ENCODE results near the gene RUVBL2. TPM values are rescaled to one million over a fixed set of nuclear protein-coding genes. Genes with fewer than 3 reads are reported as not detected.
A peak's percentile ranks its signal among the peaks of the same experiment; 100 is the strongest.

RUVBL2 gene
- total RNA-seq, 1 donor from 2014 or later, result 174 TPM

DNA sequence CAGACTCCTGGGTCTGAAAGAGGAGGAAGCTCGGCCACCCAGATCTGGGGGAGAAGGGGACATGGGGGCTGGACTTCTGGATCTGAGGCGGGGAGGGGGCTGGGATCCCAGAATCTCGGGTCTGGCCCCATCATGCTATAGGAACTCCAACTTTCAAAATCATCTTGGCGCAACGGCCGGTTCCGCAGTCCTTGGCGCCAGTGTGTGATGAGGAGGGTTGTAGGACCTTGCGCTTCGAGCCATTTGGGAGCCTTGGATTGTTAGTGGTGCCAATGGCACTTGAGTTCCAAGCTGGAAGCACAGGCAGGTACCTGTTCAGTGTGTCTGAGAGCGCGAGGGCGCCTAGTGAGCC is 324 bp downstream of the RUVBL2 start:
- TF ChIP-seq, protein P1, sequence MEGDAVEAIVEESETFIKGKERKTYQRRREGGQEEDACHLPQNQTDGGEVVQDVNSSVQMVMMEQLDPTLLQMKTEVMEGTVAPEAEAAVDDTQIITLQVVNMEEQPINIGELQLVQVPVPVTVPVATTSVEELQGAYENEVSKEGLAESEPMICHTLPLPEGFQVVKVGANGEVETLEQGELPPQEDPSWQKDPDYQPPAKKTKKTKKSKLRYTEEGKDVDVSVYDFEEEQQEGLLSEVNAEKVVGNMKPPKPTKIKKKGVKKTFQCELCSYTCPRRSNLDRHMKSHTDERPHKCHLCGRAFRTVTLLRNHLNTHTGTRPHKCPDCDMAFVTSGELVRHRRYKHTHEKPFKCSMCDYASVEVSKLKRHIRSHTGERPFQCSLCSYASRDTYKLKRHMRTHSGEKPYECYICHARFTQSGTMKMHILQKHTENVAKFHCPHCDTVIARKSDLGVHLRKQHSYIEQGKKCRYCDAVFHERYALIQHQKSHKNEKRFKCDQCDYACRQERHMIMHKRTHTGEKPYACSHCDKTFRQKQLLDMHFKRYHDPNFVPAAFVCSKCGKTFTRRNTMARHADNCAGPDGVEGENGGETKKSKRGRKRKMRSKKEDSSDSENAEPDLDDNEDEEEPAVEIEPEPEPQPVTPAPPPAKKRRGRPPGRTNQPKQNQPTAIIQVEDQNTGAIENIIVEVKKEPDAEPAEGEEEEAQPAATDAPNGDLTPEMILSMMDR (IDR thresholded peaks at IDR 0.05; ENCODE audit: insufficient read depth, low read length, poor library complexity, severe bottlenecking), result no peak
- Histone ChIP-seq H3K27me3 (ENCODE audit: control insufficient read depth, insufficient read depth, low read length) (no peaks in the 10 kb centered on the region), H3K4me3 (ENCODE audit: low read depth, low read length) (peak overlapping the region; percentile 81), H3K36me3 (ENCODE audit: control insufficient read depth, insufficient read depth, low read length) (no peaks in the 10 kb centered on the region)
- DNase-seq (ENCODE audit: low read depth), result no peak

DNA sequence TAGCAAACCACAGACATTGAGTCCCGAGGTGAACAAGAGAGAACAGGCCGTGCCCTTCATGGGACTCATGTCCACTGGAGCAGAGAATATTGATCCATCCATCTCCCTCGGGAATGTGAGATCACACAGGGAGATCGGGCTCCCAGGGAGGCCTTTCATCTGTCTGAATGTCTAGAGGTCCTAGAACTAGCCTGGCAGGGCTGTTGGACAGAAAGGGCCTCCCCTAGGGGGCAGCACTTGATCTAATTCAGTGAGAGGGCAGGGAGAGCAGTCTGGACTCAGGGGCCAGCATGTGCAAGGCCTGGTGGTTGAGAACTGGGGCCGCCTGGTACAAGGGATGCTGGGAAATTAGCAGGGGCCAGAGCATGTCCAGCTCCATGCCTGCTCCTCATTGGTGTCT is 4.3 kb downstream of the RUVBL2 start:
- DNase-seq (ENCODE audit: low read depth), result no peak
- no peaks in the 10 kb centered on the region for H3K27me3 ChIP-seq (ENCODE audit: control insufficient read depth, insufficient read depth, low read length)
- no peaks in the 10 kb centered on the region for H3K36me3 ChIP-seq (ENCODE audit: control insufficient read depth, insufficient read depth, low read length)
- no peak overlapping the region for H3K4me3 ChIP-seq (ENCODE audit: low read depth, low read length)
- TF ChIP-seq, protein P1 (IDR thresholded peaks at IDR 0.05; ENCODE audit: insufficient read depth, low read length, poor library complexity, severe bottlenecking), result peak; percentile 66

DNA sequence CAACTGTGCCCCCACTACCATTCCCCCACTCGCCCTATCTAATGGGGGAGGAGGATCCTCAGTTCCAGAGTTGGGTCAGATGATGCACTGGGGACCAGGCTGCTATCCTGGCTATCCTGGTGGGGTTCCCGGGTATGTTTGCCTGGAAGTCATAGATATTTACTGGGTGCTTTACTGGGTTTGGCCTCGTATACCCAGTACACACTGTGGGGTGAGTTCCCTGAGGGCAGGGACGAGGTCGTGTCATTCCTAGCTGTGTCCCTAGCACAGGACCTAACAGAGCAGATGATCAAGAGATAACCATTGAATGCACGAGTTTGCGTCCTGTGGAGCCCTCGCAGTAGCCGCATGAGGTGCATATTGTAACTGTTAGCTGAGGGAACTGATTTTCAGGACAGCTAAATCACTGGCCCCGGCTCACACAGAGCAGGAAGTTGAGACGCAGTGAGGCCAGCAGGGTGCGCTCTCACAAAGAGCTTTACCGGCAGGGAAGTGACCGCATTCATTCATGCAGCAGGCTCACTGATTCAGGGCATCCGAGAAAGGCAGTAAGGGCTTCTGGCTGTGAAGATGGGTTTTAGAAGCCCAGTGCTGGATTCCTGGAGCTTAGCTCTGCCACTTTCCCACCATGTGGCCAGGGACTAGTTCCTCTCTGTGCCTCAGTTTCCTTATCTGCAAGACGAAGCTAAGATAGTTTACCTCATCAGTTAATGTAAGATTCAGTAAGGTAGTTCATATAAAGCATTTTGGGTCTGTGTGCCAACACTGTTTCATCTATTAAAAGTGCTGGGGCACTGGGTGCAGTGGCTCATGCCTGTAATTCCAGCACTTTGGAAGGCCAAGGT is 6.0 kb downstream of the RUVBL2 start:
- no peaks in the 10 kb centered on the region for H3K27me3 ChIP-seq (ENCODE audit: control insufficient read depth, insufficient read depth, low read length)
- no peaks in the 10 kb centered on the region for H3K36me3 ChIP-seq (ENCODE audit: control insufficient read depth, insufficient read depth, low read length)
- H3K4me3 ChIP-seq (ENCODE audit: low read depth, low read length), result no peak overlapping the region
- DNase-seq (ENCODE audit: low read depth), result no peak
- TF ChIP-seq, protein P1 (IDR thresholded peaks at IDR 0.05; ENCODE audit: insufficient read depth, low read length, poor library complexity, severe bottlenecking), result peak; percentile 85

DNA sequence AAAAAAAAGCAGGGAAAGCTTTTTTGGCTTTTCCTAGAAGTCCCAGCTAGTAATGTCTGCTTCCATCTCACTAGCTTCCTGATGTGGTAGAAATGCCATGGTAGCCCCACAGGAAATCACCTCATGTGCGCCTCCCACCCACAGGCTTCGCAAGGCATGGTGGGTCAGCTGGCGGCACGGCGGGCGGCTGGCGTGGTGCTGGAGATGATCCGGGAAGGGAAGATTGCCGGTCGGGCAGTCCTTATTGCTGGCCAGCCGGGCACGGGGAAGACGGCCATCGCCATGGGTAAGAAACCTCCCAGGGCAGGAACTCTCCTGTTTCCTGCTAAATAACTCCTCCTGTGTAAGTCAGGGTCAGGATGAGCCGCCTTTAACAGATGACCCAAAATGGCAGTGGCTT is 10.4 kb downstream of the RUVBL2 start:
- Histone ChIP-seq H3K27me3 (ENCODE audit: control insufficient read depth, insufficient read depth, low read length) (no peaks in the 10 kb centered on the region), H3K36me3 (ENCODE audit: control insufficient read depth, insufficient read depth, low read length) (peaks cover 4% of the 10 kb centered on the region), H3K4me3 (ENCODE audit: low read depth, low read length) (no peak overlapping the region)
- DNase-seq (ENCODE audit: low read depth), result no peak
- TF ChIP-seq, protein P1 (IDR thresholded peaks at IDR 0.05; ENCODE audit: insufficient read depth, low read length, poor library complexity, severe bottlenecking), result no peak

DNA sequence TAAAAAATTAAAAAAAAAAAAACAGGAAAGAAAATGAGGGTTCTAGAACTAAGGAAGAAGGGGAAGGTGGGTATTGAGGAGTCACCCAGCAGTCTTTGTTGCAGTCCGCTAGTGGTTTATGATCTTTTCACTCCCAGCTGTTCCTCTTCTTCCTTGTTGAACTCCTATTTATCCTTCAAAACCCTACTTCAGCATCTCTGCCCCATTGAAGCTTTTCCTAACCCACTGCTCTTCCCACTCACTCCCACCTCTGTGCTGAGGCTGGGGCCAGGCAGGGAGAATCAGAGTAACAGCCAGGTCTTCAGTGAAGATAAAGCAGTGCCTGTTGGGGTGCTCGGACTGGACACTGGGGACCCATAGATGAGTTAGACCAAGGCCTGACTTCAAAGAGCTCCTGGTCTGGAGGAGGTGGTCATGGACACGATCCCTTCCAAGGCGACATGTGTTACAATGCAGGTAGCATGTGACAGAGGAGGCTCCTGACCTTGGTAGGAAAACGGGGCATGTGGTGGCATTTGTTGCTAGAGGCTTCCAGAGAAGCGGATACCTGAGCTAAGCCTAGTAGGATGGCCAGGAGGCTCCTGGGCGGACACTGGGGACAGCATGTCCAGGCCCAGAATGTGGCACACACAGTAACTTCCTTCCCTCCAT is 11.4 kb downstream of the RUVBL2 start:
- DNase-seq (ENCODE audit: low read depth), result no peak
- no peak overlapping the region for H3K4me3 ChIP-seq (ENCODE audit: low read depth, low read length)
- H3K27me3 ChIP-seq (ENCODE audit: control insufficient read depth, insufficient read depth, low read length), result no peaks in the 10 kb centered on the region
- H3K36me3 ChIP-seq (ENCODE audit: control insufficient read depth, insufficient read depth, low read length), result peaks cover 4% of the 10 kb centered on the region
- TF ChIP-seq, protein P1 (IDR thresholded peaks at IDR 0.05; ENCODE audit: insufficient read depth, low read length, poor library complexity, severe bottlenecking), result no peak

Measured in kidney epithelial cell (primary cell).